Keratinocyte (primary cell): ENCODE results near the gene VAMP8. TPM values are rescaled to one million over a fixed set of nuclear protein-coding genes. Genes with fewer than 3 reads are reported as not detected.
A peak's percentile ranks its signal among the peaks of the same experiment; 100 is the strongest.

Experiments
- DNase-seq: peaks from one replicate; pipeline ENCODE4 v3.0.0-alpha.2; 2011; ENCODE audit warnings: low read depth, missing footprints, low spot score
- FAIRE-seq: peaks from 2 replicates; lab custom pipeline; 2011; peaks lifted over from hg19 to GRCh38; lab: Jason Lieb, UNC
- H2AFZ ChIP-seq: 2 replicates; pipeline ENCODE4 v1.6.0; 2012; ENCODE audit warnings: low read length, control low read depth, inconsistent platforms; ENCODE audit not compliant: control insufficient read depth
- H3K27ac ChIP-seq: 2 replicates; pipeline ENCODE4 v1.5.1; 2011; ENCODE audit warnings: low read length; ENCODE audit not compliant: control insufficient read depth, insufficient read depth
- H3K27me3 ChIP-seq: 3 replicates; pipeline ENCODE4 v1.6.0; 2011; ENCODE audit warnings: low read length; ENCODE audit not compliant: control insufficient read depth, insufficient read depth; ENCODE audit errors: extremely low read depth
- H3K36me3 ChIP-seq, 2 experiments: 2 replicates in 1 of 2; 3 replicates in 1 of 2; pipeline ENCODE4 v1.5.1; 2011; ENCODE audit warnings: low read length in 2 of 2, mild to moderate bottlenecking in 1 of 2; ENCODE audit not compliant: control insufficient read depth in 2 of 2, insufficient read depth in 2 of 2; ENCODE audit errors: extremely low read depth in 1 of 2
- H3K4me1 ChIP-seq: 3 replicates; pipeline ENCODE4 v1.5.1; 2011; ENCODE audit warnings: low read length; ENCODE audit not compliant: control insufficient read depth, insufficient read depth; ENCODE audit errors: extremely low read depth
- H3K4me2 ChIP-seq: 3 replicates; pipeline ENCODE4 v1.6.0; 2011; ENCODE audit warnings: low read depth, low read length; ENCODE audit not compliant: control insufficient read depth, insufficient read depth; ENCODE audit errors: extremely low read depth
- H3K4me3 ChIP-seq, 3 experiments: fragments of 200-600 bp in 1 of 3; sonication (generic) in 1 of 3; 2 replicates in 2 of 3; 3 replicates in 1 of 3; pipeline ENCODE4 v1.5.1; 2011 to 2016; ENCODE audit warnings: low read length in 3 of 3, mild to moderate bottlenecking in 3 of 3, control low read depth in 2 of 3, inconsistent platforms in 1 of 3, low read depth in 1 of 3, mixed read lengths in 1 of 3, mixed run types in 1 of 3, moderate library complexity in 1 of 3; ENCODE audit not compliant: control insufficient read depth in 2 of 3, insufficient read depth in 2 of 3; ENCODE audit errors: extremely low read depth in 1 of 3
- H3K79me2 ChIP-seq: 2 replicates; pipeline ENCODE4 v1.6.0; 2012; ENCODE audit warnings: low read length; ENCODE audit not compliant: control insufficient read depth, insufficient read depth
- H3K9ac ChIP-seq: 3 replicates; pipeline ENCODE4 v1.6.0; 2011; ENCODE audit warnings: low read length; ENCODE audit not compliant: control insufficient read depth, insufficient read depth; ENCODE audit errors: extremely low read depth
- H3K9me1 ChIP-seq: 3 replicates; pipeline ENCODE4 v1.6.0; 2011; ENCODE audit warnings: low read length; ENCODE audit not compliant: control insufficient read depth, insufficient read depth; ENCODE audit errors: extremely low read depth
- H3K9me3 ChIP-seq: 2 replicates; pipeline ENCODE4 v1.5.1; 2012; ENCODE audit warnings: low read depth, low read length; ENCODE audit not compliant: control insufficient read depth
- H4K20me1 ChIP-seq: 3 replicates; pipeline ENCODE4 v1.6.0; 2011; ENCODE audit warnings: low read length; ENCODE audit not compliant: control insufficient read depth, insufficient read depth; ENCODE audit errors: extremely low read depth
- EZH2 ChIP-seq: IDR thresholded peaks from one replicate; pipeline ENCODE4 v1.6.1; 2012; ENCODE audit warnings: inconsistent platforms, mild to moderate bottlenecking, low read length, moderate library complexity
- dilution Hi-C: fragments of 300-500 bp; cut with MboI; formaldehyde crosslinking; loops from one replicate; pipeline ENCODE4 v1.7.0; 2020; ENCODE audit warnings: low sequenced_read_pairs; ENCODE audit not compliant: extremely low pct_ligation_motif_present
- polyA plus RNA-seq, 5 experiments: library from polyadenylated mRNA; depleted of rRNA in 3 of 5; stranded (reverse) in 3 of 5; stranded (forward) in 1 of 5; unstranded in 1 of 5; fragments of >200 nt; gene quantifications; 1 replicate in 1 of 5; 2 replicates in 3 of 5; 3 replicates in 1 of 5; pipeline versions ENCODE4 v1.2.1 to v1.2.3, GENCODE V29; 2011 to 2012; ENCODE audit warnings: missing spikeins in 2 of 5, low read depth in 1 of 5, low replicate concordance in 1 of 5
- TF ChIP-seq, protein P1 (sequence below), 3 experiments: IDR thresholded peaks in 1 of 3; conservative IDR thresholded peaks in 1 of 3; optimal IDR thresholded peaks in 1 of 3; 2 replicates in 2 of 3; 3 replicates in 1 of 3; pipeline versions ENCODE3 to v1.5.1; 2011; ENCODE audit warnings: low read length in 3 of 3, mild to moderate bottlenecking in 3 of 3, moderate library complexity in 2 of 3, control low read depth in 1 of 3, inconsistent platforms in 1 of 3; ENCODE audit not compliant: insufficient read depth in 2 of 3; ENCODE audit errors: extremely low read depth in 1 of 3

Gene VAMP8
- polyA plus RNA-seq, 1 donor (not counting 4 experiments of a cell fraction or from before 2014, with no cell fraction given): 385 TPM

DNA sequence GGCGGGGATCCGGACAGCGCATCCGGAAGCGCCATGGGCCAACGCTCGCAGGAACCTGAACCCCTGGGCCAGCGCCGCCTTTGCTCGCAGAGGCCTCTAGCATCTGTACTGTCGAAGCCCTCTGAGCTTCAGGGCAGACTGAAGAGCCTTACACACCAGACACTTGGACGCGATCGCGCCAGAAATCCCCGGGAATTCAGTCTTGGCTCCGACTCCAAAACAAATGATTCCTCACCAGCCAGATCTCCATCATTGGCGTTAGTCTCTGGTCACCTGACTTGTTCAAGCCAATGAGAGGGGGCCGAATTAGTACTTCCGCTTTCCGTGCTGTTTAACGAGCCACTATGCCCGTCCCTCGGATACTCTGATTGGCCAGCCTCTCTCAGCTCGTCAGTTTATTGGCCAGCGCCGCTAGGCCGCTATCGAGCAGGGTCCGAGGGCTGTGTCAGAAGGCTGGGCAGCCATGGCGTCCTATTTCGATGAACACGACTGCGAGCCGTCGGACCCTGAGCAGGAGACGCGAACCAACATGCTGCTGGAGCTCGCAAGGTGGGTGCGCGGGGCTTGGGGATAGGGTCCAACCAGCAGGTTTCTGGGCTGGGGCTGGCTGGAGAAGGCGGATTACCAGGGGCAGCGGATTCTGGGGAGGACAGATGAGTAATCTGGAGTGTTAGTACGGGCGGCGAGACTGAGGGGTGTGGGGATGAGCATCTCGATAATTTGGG is 18.1 kb downstream of the VAMP8 start, which contains the start of gene RNF181:
Gene RNF181 (plus strand): TSS at position 445 of the 725 bp plus-strand sequence. CDS start 19 bp downstream, at position 464.
- peaks cover 19% of the 10 kb centered on the region for H3K79me2 ChIP-seq
- no peaks in the 10 kb centered on the region for H3K9me3 ChIP-seq
- H3K4me1 ChIP-seq: peaks cover 21% of the 10 kb centered on the region
- peak within 1 kb of the TSS; percentile 91 for H3K27ac ChIP-seq
- H4K20me1 ChIP-seq: no peaks in the 10 kb centered on the region
- FAIRE-seq (peak; percentile 89), DNase-seq (peak; percentile 95)
- peak within 1 kb of the TSS; percentile 93 for H2AFZ ChIP-seq
- no peak for TF ChIP-seq EZH2
- TF ChIP-seq, protein P1, sequence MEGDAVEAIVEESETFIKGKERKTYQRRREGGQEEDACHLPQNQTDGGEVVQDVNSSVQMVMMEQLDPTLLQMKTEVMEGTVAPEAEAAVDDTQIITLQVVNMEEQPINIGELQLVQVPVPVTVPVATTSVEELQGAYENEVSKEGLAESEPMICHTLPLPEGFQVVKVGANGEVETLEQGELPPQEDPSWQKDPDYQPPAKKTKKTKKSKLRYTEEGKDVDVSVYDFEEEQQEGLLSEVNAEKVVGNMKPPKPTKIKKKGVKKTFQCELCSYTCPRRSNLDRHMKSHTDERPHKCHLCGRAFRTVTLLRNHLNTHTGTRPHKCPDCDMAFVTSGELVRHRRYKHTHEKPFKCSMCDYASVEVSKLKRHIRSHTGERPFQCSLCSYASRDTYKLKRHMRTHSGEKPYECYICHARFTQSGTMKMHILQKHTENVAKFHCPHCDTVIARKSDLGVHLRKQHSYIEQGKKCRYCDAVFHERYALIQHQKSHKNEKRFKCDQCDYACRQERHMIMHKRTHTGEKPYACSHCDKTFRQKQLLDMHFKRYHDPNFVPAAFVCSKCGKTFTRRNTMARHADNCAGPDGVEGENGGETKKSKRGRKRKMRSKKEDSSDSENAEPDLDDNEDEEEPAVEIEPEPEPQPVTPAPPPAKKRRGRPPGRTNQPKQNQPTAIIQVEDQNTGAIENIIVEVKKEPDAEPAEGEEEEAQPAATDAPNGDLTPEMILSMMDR (optimal IDR thresholded peaks at IDR 0.05 in 1 of 3, IDR thresholded peaks at IDR 0.05 in 1 of 3, conservative IDR thresholded peaks at IDR 0.05 in 1 of 3; ENCODE audit: extremely low read depth in 1 of 3, insufficient read depth in 2 of 3, low read length in 3 of 3): no peak
- peak within 1 kb of the TSS; percentile 94 for H3K4me2 ChIP-seq
- no peaks in the 10 kb centered on the region for H3K9me1 ChIP-seq
- H3K4me3 ChIP-seq: peak within 1 kb of the TSS; percentile 85 to 98 (median 87)
- peak within 1 kb of the TSS; percentile 89 for H3K9ac ChIP-seq
- dilution Hi-C loops: no loop called here
- H3K27me3 ChIP-seq: no peaks in the 10 kb centered on the region
- H3K36me3 ChIP-seq: peaks cover 7 to 26% of the 10 kb centered on the region in 2 experiments

DNA sequence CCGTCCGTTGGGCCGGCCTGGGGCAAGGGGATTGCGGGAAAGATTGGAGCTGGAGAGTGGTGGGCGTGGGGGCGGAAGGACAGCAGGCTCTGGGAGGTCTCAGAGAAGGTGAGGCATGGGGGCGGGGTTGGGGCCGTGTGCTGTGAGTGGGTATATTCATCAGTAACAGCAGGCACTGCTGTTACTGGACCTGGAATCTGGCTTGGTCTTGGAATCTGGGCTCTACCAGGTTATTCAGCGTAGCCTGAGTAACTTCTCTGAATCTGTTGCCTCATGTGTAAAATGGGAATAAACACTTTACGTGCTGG is 18.6 kb downstream of the VAMP8 start:
- Histone ChIP-seq H3K9ac (peak overlapping the region; percentile 89), H3K36me3 (peaks cover 7 to 26% of the 10 kb centered on the region in 2 experiments), H2AFZ (peak overlapping the region; percentile 92), H4K20me1 (no peaks in the 10 kb centered on the region), H3K4me2 (peak overlapping the region; percentile 93), H3K4me1 (peaks cover 16% of the 10 kb centered on the region), H3K27me3 (no peaks in the 10 kb centered on the region), H3K9me3 (no peaks in the 10 kb centered on the region), H3K79me2 (peaks cover 19% of the 10 kb centered on the region), H3K27ac (peak overlapping the region; percentile 91), H3K9me1 (no peaks in the 10 kb centered on the region), H3K4me3 (peak overlapping the region; percentile 85 to 98 (median 87))
- dilution Hi-C loops: no loop called here
- no peak for DNase-seq
- TF ChIP-seq, protein P1 (optimal IDR thresholded peaks at IDR 0.05 in 1 of 3, IDR thresholded peaks at IDR 0.05 in 1 of 3, conservative IDR thresholded peaks at IDR 0.05 in 1 of 3; ENCODE audit: extremely low read depth in 1 of 3, insufficient read depth in 2 of 3, low read length in 3 of 3): no peak
- TF ChIP-seq EZH2: no peak
- FAIRE-seq: no peak
